DOHH2 (cell line): ENCODE measurements around the gene EEPD1.
"Not testable (repeated sequence)": the region's sequence is repeated elsewhere in the genome, so short reads cannot be mapped to it uniquely, and the experiment has no call there.

Experiments used
- H3F3A ChIP-seq: fragments of 200-600 bp; sonication (generic), shearing (Covaris generic); 2 replicates; pipeline ENCODE4 v1.6.0; 2016; ENCODE audit warnings: antibody characterized with exemption, mild to moderate bottlenecking; ENCODE audit not compliant: control insufficient read depth, insufficient read depth
- H3K27ac ChIP-seq: fragments of 200-600 bp; sonication (generic); 2 replicates; pipeline ENCODE4 v1.5.1; 2014; ENCODE audit warnings: low read depth, mild to moderate bottlenecking, low read length, moderate library complexity
- H3K27me3 ChIP-seq: fragments of 200-600 bp; sonication (generic); 2 replicates; pipeline ENCODE4 v1.6.1; 2014; ENCODE audit warnings: mild to moderate bottlenecking, low read length, mixed read lengths; ENCODE audit not compliant: control insufficient read depth
- H3K36me3 ChIP-seq: fragments of 200-600 bp; sonication (generic); 2 replicates; pipeline ENCODE4 v1.6.1; 2014; ENCODE audit warnings: mild to moderate bottlenecking, low read length, moderate library complexity, mixed read lengths; ENCODE audit not compliant: control insufficient read depth
- H3K4me1 ChIP-seq: fragments of 200-600 bp; sonication (generic); 2 replicates; pipeline ENCODE4 v1.6.1; 2014; ENCODE audit warnings: mild to moderate bottlenecking, low read length, mixed read lengths; ENCODE audit not compliant: control insufficient read depth
- H3K4me2 ChIP-seq: fragments of 200-600 bp; sonication (generic); 2 replicates; pipeline ENCODE4 v1.6.0; 2014; ENCODE audit warnings: mild to moderate bottlenecking, low read length, moderate library complexity
- H3K4me3 ChIP-seq: fragments of 200-600 bp; sonication (generic); 2 replicates; pipeline ENCODE4 v1.5.1; 2014; ENCODE audit warnings: mild to moderate bottlenecking, low read length, mixed read lengths
- H3K79me2 ChIP-seq: fragments of 200-600 bp; sonication (generic); 2 replicates; pipeline ENCODE4 v1.6.1; 2014; ENCODE audit warnings: mild to moderate bottlenecking, low read length, mixed read lengths; ENCODE audit not compliant: control insufficient read depth
- H3K9me2 ChIP-seq: fragments of 200-600 bp; sonication (generic); replicated peaks from 2 replicates; pipeline ENCODE4 v1.6.1; 2014; ENCODE audit warnings: mild to moderate bottlenecking, low read length, mixed read lengths; ENCODE audit not compliant: control insufficient read depth
- H3K9me3 ChIP-seq: fragments of 200-600 bp; sonication (generic); 2 replicates; pipeline ENCODE4 v1.6.1; 2014; ENCODE audit warnings: antibody characterized with exemption, low read length, mixed read lengths; ENCODE audit not compliant: control insufficient read depth, insufficient read depth
- H4K20me1 ChIP-seq: fragments of 200-600 bp; sonication (generic); 2 replicates; pipeline ENCODE4 v1.6.0; 2014; ENCODE audit warnings: low read depth, mild to moderate bottlenecking, antibody characterized with exemption, low read length, moderate library complexity; ENCODE audit not compliant: control insufficient read depth, insufficient read depth
- CTCF ChIP-seq: fragments of 200-600 bp; sonication (generic); IDR thresholded peaks from one replicate; pipeline ENCODE4 v1.5.1; 2014; ENCODE audit warnings: antibody characterized with exemption, mild to moderate bottlenecking, low read depth, low read length; ENCODE audit not compliant: poor library complexity, severe bottlenecking
- EZH2phosphoT487 ChIP-seq: fragments of 200-600 bp; sonication (generic); IDR thresholded peaks from 2 replicates; pipeline ENCODE4 v1.6.1; 2017; ENCODE audit warnings: borderline replicate concordance, mild to moderate bottlenecking, antibody characterized with exemption, low read length, moderate library complexity, mixed read lengths

Gene EEPD1

GRCh38 chr7:36152756-36153570 is at the start of gene EEPD1:
Gene EEPD1 (plus strand): TSS chr7:36153254. CDS start chr7:36154325, 1,071 bp downstream.
- H3K79me2 ChIP-seq = peaks cover 50% of the 10 kb centered on the region
- H3F3A ChIP-seq = peaks cover 4% of the 10 kb centered on the region
- TF ChIP-seq EZH2phosphoT487 = no peak
- no peak for TF ChIP-seq CTCF
- H3K36me3 ChIP-seq = peaks cover 45% of the 10 kb centered on the region
- H3K4me3 ChIP-seq = peak within 1 kb of the TSS; percentile 83
- H3K9me3 ChIP-seq = no peaks in the 10 kb centered on the region
- H4K20me1 ChIP-seq = peaks cover 35% of the 10 kb centered on the region
- no peaks in the 10 kb centered on the region for H3K9me2 ChIP-seq
- peaks cover 60% of the 10 kb centered on the region for H3K4me1 ChIP-seq
- peak within 1 kb of the TSS; percentile 53 for H3K27ac ChIP-seq
- H3K4me2 ChIP-seq = peak within 1 kb of the TSS; percentile 88
- no peaks in the 10 kb centered on the region for H3K27me3 ChIP-seq

GRCh38 chr7:36103837-36104561 is 49.1 kb upstream of the EEPD1 start:
- H3K36me3 ChIP-seq = no peaks in the 10 kb centered on the region
- no peaks in the 10 kb centered on the region for H3K27me3 ChIP-seq
- TF ChIP-seq CTCF (no peak), EZH2phosphoT487 (no peak)
- no peaks in the 10 kb centered on the region for H3F3A ChIP-seq
- H3K4me2 ChIP-seq = no peak overlapping the region
- no peak overlapping the region for H3K27ac ChIP-seq
- H3K9me3 ChIP-seq = no peaks in the 10 kb centered on the region
- no peak overlapping the region for H3K4me3 ChIP-seq
- H4K20me1 ChIP-seq = no peaks in the 10 kb centered on the region
- H3K79me2 ChIP-seq = no peaks in the 10 kb centered on the region
- no peaks in the 10 kb centered on the region; the same call in 1 of the 2 replicates for H3K9me2 ChIP-seq
- H3K4me1 ChIP-seq = no peaks in the 10 kb centered on the region

GRCh38 chr7:36106972-36107908 is 45.8 kb upstream of the EEPD1 start:
- H4K20me1 ChIP-seq, H3K9me3 ChIP-seq, H3K79me2 ChIP-seq, H3K27ac ChIP-seq, H3K4me2 ChIP-seq, H3K27me3 ChIP-seq, H3K4me1 ChIP-seq, H3K4me3 ChIP-seq, H3K36me3 ChIP-seq, H3K9me2 ChIP-seq, H3F3A ChIP-seq: not testable (repeated sequence)
